Smooth muscle cell (in vitro differentiated cells): Measurements from ENCODE around the gene MYH14. TPM values are rescaled to one million over a fixed set of nuclear protein-coding genes. Genes with fewer than 3 reads are reported as not detected.

Experiments used
- DNase-seq: peaks from one replicate; lab custom pipeline; 2025; ENCODE audit not compliant: unreplicated experiment; lab: John Stamatoyannopoulos, UW
- H2AFZ ChIP-seq: fragments of 200-600 bp; sonication (generic); 2 replicates; pipeline ENCODE4 v1.6.0; 2016; ENCODE audit warnings: antibody characterized with exemption, low read depth, mild to moderate bottlenecking
- H3F3A ChIP-seq: fragments of 200-600 bp; sonication (generic); 2 replicates; pipeline ENCODE4 v1.6.0; 2017; ENCODE audit warnings: antibody characterized with exemption, low read depth
- H3K27ac ChIP-seq: fragments of 200-600 bp; sonication (generic); 2 replicates; pipeline ENCODE4 v1.5.1; 2016; ENCODE audit warnings: low read depth, mild to moderate bottlenecking
- H3K27me3 ChIP-seq: fragments of 200-600 bp; sonication (generic); 2 replicates; pipeline ENCODE4 v1.6.1; 2016; ENCODE audit warnings: low read depth, mild to moderate bottlenecking
- H3K36me3 ChIP-seq: fragments of 200-600 bp; sonication (generic); 2 replicates; pipeline ENCODE4 v1.5.1; 2016; ENCODE audit warnings: low read depth
- H3K4me1 ChIP-seq: fragments of 200-600 bp; sonication (generic); 2 replicates; pipeline ENCODE4 v1.5.1; 2016; ENCODE audit warnings: low read depth
- H3K4me2 ChIP-seq: fragments of 200-600 bp; sonication (generic); 2 replicates; pipeline ENCODE4 v1.6.0; 2016; ENCODE audit warnings: mild to moderate bottlenecking
- H3K4me3 ChIP-seq: fragments of 200-600 bp; sonication (generic); 2 replicates; pipeline ENCODE4 v1.5.1; 2016; ENCODE audit warnings: mild to moderate bottlenecking
- H3K79me2 ChIP-seq: fragments of 200-600 bp; sonication (generic); 2 replicates; pipeline ENCODE4 v1.6.0; 2016; ENCODE audit warnings: low read depth, mild to moderate bottlenecking
- H3K9ac ChIP-seq: fragments of 200-600 bp; sonication (generic); 2 replicates; pipeline ENCODE4 v1.6.0; 2016; ENCODE audit warnings: low read depth
- H3K9me3 ChIP-seq: fragments of 200-600 bp; sonication (generic); replicated peaks from 2 replicates; pipeline ENCODE4 v1.5.1; 2016; ENCODE audit warnings: low read depth
- H4K20me1 ChIP-seq: fragments of 200-600 bp; sonication (generic); 2 replicates; pipeline ENCODE4 v1.6.0; 2016; ENCODE audit warnings: low read depth
- CTCF ChIP-seq: fragments of 200-600 bp; sonication (generic); IDR thresholded peaks from 2 replicates; pipeline ENCODE4 v1.5.1; 2017; ENCODE audit warnings: borderline replicate concordance, mild to moderate bottlenecking, antibody characterized with exemption; ENCODE audit not compliant: insufficient read depth, poor library complexity, severe bottlenecking
- WGBS: methylation state at CpG from one replicate; pipeline ENCODE4 v1.1.7; 2016; ENCODE audit warnings: low lambda C conversion rate; 5-methylcytosine and 5-hydroxymethylcytosine counted together
- polyA plus RNA-seq: library from polyadenylated mRNA; unstranded; fragments of >200 nt; fragmentation: Nextera tagmentation; extraction: Ambion mirVana; gene quantifications from 2 replicates; pipeline ENCODE4 v1.2.1, GENCODE V29; 2016
- total RNA-seq: library from RNA; depleted of rRNA; stranded (reverse); fragments of >200 nt; gene quantifications from 2 replicates; pipeline ENCODE4 v1.2.3, GENCODE V29; 2014

Gene MYH14
- total and polyA plus RNA-seq, 2 experiments from 2014 or later: 7.5 to 30.6 TPM

GRCh38 chr19:50214699-50215543 lies 11.5 kb downstream of the MYH14 start:
- WGBS: 52% methylated on average over 17 of the region's 25 CpGs
- no peaks in the 10 kb centered on the region for H3K27me3 ChIP-seq
- H3K9ac ChIP-seq: peak overlapping the region; percentile 87
- no peak overlapping the region for H3K4me3 ChIP-seq
- H3K79me2 ChIP-seq: no peaks in the 10 kb centered on the region
- no peaks in the 10 kb centered on the region for H3F3A ChIP-seq
- H4K20me1 ChIP-seq: no peaks in the 10 kb centered on the region
- no peaks in the 10 kb centered on the region for H3K36me3 ChIP-seq
- H2AFZ ChIP-seq: no peak overlapping the region
- DNase-seq: no peak
- no peak for TF ChIP-seq CTCF
- no peaks in the 10 kb centered on the region for H3K4me1 ChIP-seq
- H3K27ac ChIP-seq: peak overlapping the region; percentile 93
- H3K9me3 ChIP-seq: no peaks in the 10 kb centered on the region
- H3K4me2 ChIP-seq: no peak overlapping the region

- 85% methylated on average over 3 of the region's 3 CpGs for WGBS
- Histone ChIP-seq H3K27ac (peak overlapping the region; percentile 93), H2AFZ (no peak overlapping the region), H3K4me1 (no peaks in the 10 kb centered on the region), H3K4me3 (no peak overlapping the region), H4K20me1 (no peaks in the 10 kb centered on the region), H3K4me2 (no peak overlapping the region), H3K36me3 (no peaks in the 10 kb centered on the region), H3K79me2 (no peaks in the 10 kb centered on the region), H3K9ac (no peak overlapping the region), H3K27me3 (no peaks in the 10 kb centered on the region), H3K9me3 (no peaks in the 10 kb centered on the region), H3F3A (no peaks in the 10 kb centered on the region)
- DNase-seq: no peak
- TF ChIP-seq CTCF: no peak
These were observed 12.4 kb downstream of the MYH14 start for GRCh38 chr19:50215820-50216219.

GRCh38 chr19:50221087-50221486 lies 17.7 kb downstream of the MYH14 start:
- no peak for DNase-seq
- no peak overlapping the region for H3K4me3 ChIP-seq
- no peak overlapping the region for H3K9ac ChIP-seq
- 78% methylated on average over 7 of the region's 7 CpGs for WGBS
- H3F3A ChIP-seq: no peaks in the 10 kb centered on the region
- no peak overlapping the region for H3K27ac ChIP-seq
- no peaks in the 10 kb centered on the region for H4K20me1 ChIP-seq
- H3K4me2 ChIP-seq: no peak overlapping the region
- no peaks in the 10 kb centered on the region for H3K79me2 ChIP-seq
- H3K4me1 ChIP-seq: no peaks in the 10 kb centered on the region
- H2AFZ ChIP-seq: no peak overlapping the region
- H3K9me3 ChIP-seq: no peaks in the 10 kb centered on the region
- no peak for TF ChIP-seq CTCF
- H3K27me3 ChIP-seq: no peaks in the 10 kb centered on the region
- no peaks in the 10 kb centered on the region for H3K36me3 ChIP-seq
